Activated CD8-positive, alpha-beta memory T cell treated with anti-CD3 and anti-CD28 coated beads, Interleukin-2, amount 10 ng/mL, durations not matched to agents 7 days and 5 days (primary cell): ENCODE data around the gene GALT. TPM values are rescaled to one million over a fixed set of nuclear protein-coding genes. Genes with fewer than 3 reads are reported as not detected.

ENCODE experiments used
- ATAC-seq: fragments of 150-1000 bp; cut with Tn5 transposase; one replicate; pipeline ENCODE4 v1.10.0; 2021; ENCODE audit warnings: moderate library complexity
- CTCF ChIA-PET: fragments of 350-600 bp; sonication (Branson Sonifier 250); formaldehyde crosslinking; loops from one replicate; lab custom pipeline; 2021; ENCODE audit warnings: antibody characterized with exemption; lab: Charles Lee
- DNase-seq: peaks from one replicate; pipeline ENCODE4 v3.0.0-alpha.2; 2020
- H3K27ac Mint-ChIP-seq: one replicate; pipeline ENCODE4 v1.8.0; 2021; ENCODE audit warnings: mild to moderate bottlenecking, mixed read lengths
- H3K27me3 Mint-ChIP-seq: one replicate; pipeline ENCODE4 v1.8.0; 2021; ENCODE audit warnings: mixed read lengths
- H3K36me3 Mint-ChIP-seq: one replicate; pipeline ENCODE4 v1.8.0; 2021; ENCODE audit warnings: mild to moderate bottlenecking, mixed read lengths
- H3K4me1 Mint-ChIP-seq: one replicate; pipeline ENCODE4 v1.8.0; 2021; ENCODE audit warnings: mixed read lengths
- H3K4me3 Mint-ChIP-seq: one replicate; pipeline ENCODE4 v1.8.0; 2021; ENCODE audit warnings: mild to moderate bottlenecking, moderate library complexity, mixed read lengths
- H3K9me3 Mint-ChIP-seq: one replicate; pipeline ENCODE4 v1.8.0; 2022; ENCODE audit warnings: low read depth, mixed read lengths
- total RNA-seq, 2 experiments: library from RNA; stranded (reverse); gene quantifications; one replicate each; pipeline ENCODE4 v1.2.3, GENCODE V29; 2021

Gene GALT
- total RNA-seq, 2 experiments from 2014 or later, result 61.0 to 71.3 TPM

DNA sequence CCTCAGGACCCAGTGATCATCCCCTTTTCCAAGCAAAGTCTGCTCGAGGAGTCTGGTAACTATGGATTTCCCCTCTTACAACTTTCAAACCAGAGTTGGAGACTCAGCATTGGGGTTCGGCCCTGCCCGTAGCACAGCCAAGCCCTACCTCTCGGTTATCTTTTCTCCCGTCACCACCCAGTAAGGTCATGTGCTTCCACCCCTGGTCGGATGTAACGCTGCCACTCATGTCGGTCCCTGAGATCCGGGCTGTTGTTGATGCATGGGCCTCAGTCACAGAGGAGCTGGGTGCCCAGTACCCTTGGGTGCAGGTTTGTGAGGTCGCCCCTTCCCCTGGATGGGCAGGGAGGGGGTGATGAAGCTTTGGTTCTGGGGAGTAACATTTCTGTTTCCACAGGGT is 1.2 kb downstream of the GALT start:
- ATAC-seq, result no peak
- Mint-ChIP-seq H3K9me3 (no peaks in the 10 kb centered on the region), H3K4me3 (peak overlapping the region; percentile 92), H3K36me3 (peaks cover 17% of the 10 kb centered on the region), H3K27me3 (no peaks in the 10 kb centered on the region), H3K27ac (peak overlapping the region; percentile 87), H3K4me1 (peaks cover 28% of the 10 kb centered on the region)
- CTCF ChIA-PET, result interaction anchor here (0.7 to 10.7 kb wide), 6 partner anchors 12 to 56 kb away, joined by 3 to 124 read pairs (median 6); partner anchors contain the start of genes CCL27, RPP25L and SIGMAR1
- DNase-seq, result no peak

DNA sequence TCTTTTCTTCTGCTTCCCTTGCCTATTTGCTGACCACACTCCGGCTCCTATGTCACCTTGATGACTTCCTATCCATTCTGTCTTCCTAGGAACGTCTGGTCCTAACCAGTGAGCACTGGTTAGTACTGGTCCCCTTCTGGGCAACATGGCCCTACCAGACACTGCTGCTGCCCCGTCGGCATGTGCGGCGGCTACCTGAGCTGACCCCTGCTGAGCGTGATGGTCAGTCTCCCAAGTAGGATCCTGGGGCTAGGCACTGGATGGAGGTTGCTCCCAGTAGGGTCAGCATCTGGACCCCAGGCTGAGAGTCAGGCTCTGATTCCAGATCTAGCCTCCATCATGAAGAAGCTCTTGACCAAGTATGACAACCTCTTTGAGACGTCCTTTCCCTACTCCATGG is 2.2 kb downstream of the GALT start:
- Mint-ChIP-seq H3K36me3 (peaks cover 17% of the 10 kb centered on the region), H3K27ac (no peak overlapping the region), H3K27me3 (no peaks in the 10 kb centered on the region), H3K4me3 (peak overlapping the region; percentile 15), H3K4me1 (peaks cover 33% of the 10 kb centered on the region), H3K9me3 (no peaks in the 10 kb centered on the region)
- CTCF ChIA-PET, result interaction anchor here (1.3 to 10.7 kb wide), 3 partner anchors 12 to 48 kb away, joined by 3 to 124 read pairs (median 110); partner anchors contain the start of genes CCL27 and SIGMAR1
- ATAC-seq, result no peak
- DNase-seq, result no peak

DNA sequence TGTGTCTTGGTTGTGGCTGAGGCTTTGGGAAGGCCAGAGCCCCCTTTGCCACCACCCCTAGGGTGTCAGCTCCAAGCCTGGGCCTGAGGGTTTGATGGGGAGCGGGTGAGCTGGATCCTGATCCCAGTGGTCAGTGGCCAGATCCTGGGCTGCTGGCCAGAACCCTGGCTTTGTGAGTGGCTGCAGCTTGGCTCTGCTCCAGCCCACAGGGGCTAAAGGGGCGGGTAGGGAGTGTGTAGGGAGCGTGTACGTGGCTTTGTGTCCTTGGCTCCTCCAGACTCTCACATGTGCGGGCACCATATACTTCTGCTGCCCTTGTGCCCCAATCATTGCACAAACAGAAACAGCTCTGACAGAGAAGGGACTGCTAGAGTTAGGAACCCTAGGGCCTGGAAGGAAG is 4.3 kb downstream of the GALT start:
- CTCF ChIA-PET, result interaction anchor here (10.7 kb wide), 1 partner anchor 10 kb away, joined by 124 read pairs; the partner anchor contains the start of gene CCL27

DNA sequence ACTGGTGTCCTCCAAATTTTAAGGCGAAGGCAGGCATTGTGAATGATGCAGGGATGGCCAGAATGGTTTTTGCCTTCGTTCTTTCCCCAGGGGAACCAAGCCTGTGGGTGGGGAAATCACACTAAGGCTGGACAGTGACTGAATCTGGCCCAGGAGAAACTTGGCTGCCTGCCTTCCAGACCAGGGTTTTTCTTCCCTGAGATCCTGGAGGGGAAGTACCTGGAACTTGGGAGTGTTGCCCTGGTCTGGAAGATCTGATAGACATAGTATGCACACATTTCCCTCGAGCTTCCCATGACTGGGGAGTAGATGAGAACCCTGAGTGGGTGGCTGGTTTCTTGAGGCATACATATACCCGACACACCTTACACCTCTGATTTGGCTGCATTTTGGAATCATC is 4.8 kb downstream of the GALT start:
- no peaks in the 10 kb centered on the region for H3K27me3 Mint-ChIP-seq
- no peak overlapping the region for H3K4me3 Mint-ChIP-seq
- H3K9me3 Mint-ChIP-seq, result no peaks in the 10 kb centered on the region
- H3K36me3 Mint-ChIP-seq, result peaks cover 17% of the 10 kb centered on the region
- CTCF ChIA-PET, result interaction anchor here (0.6 to 10.7 kb wide), 2 partner anchors 9 to 476 kb away, joined by 3 to 124 read pairs; partner anchors contain the start of gene CCL27
- DNase-seq (no peak), ATAC-seq (no peak)
- H3K27ac Mint-ChIP-seq, result no peak overlapping the region
- H3K4me1 Mint-ChIP-seq, result peaks cover 26% of the 10 kb centered on the region

More for the DNA sequence above, 4.3 kb downstream of the GALT start:
- H3K27ac Mint-ChIP-seq, result no peak overlapping the region
- no peak overlapping the region for H3K4me3 Mint-ChIP-seq
- no peaks in the 10 kb centered on the region for H3K9me3 Mint-ChIP-seq
- H3K27me3 Mint-ChIP-seq, result no peaks in the 10 kb centered on the region
- peaks cover 31% of the 10 kb centered on the region for H3K4me1 Mint-ChIP-seq
- ATAC-seq (no peak), DNase-seq (no peak)
- H3K36me3 Mint-ChIP-seq, result peaks cover 17% of the 10 kb centered on the region

DNA sequence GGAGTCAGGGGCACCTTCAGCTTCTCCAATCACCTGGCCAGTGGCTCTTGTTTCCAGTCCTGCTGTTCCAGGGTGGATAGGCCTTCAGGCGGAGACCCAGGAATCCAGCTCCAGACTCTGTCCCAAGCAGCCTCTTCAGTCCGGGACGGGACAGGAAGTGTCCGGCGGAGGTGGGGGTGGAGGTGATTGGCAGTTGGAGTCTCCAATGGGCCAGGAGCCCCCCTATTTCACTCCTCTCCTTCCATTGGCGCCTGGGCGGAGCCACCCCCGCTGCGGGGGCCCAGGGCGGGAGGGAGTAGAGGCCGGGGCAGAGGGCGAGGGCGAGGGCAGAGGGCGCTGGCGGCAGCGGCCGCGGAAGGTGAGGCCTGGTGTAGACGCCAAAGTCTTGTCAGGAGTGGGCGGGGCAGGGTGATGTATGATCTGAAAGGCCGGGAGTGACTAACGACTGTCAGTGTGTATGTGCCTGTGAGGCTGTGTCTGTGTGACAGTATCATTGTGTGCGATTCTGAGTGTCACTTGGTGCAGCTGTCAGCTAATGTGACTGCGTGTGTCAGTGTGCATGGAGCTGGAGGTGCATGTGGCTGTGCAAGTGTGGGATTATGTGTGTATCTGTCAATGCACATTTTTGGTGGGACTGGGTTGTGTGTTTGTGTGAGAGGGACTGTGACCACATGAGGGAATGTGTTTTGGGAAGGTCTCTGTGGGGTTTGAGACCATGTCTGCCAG is 5.6 kb downstream of the GALT start, which contains the start of gene IL11RA:
Gene IL11RA, plus strand, starts transcription at position 310 of the 726 bp plus-strand sequence. CDS start 3,033 bp downstream, outside the sequence.
- Mint-ChIP-seq H3K36me3 (peaks cover 17% of the 10 kb centered on the region), H3K9me3 (no peaks in the 10 kb centered on the region), H3K27ac (no peak within 1 kb of the TSS), H3K27me3 (no peaks in the 10 kb centered on the region), H3K4me1 (peaks cover 25% of the 10 kb centered on the region), H3K4me3 (no peak within 1 kb of the TSS)
- CTCF ChIA-PET, result interaction anchor here (0.6 to 10.7 kb wide), 4 partner anchors 8 to 475 kb away, joined by 3 to 124 read pairs (median 3); partner anchors contain the start of gene CCL27
- peak; percentile 62 for DNase-seq
- ATAC-seq, result peak; percentile 35

DNA sequence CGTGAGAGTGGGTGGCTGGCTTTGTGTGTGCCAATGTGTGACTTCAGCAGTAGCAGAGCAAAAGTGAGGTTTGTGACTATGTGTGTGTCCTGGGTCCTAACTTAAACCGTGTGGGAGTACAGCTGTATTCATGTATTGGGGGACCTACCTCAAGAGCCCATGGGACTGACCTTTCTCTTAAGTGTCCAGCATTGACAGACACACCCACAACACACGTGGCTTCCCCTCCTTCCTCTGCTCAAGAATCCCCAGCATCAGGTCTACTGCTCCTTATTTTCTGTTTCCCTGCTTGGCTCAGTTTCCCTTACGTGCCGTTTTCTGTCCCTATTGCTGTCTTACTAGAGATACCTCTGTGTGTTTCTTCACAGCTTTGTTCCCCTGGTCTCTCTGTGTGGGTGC is 6.1 kb downstream of the GALT start:
- no peak overlapping the region for H3K4me3 Mint-ChIP-seq
- peaks cover 21% of the 10 kb centered on the region for H3K4me1 Mint-ChIP-seq
- ATAC-seq, result no peak
- DNase-seq, result no peak
- peaks cover 16% of the 10 kb centered on the region for H3K36me3 Mint-ChIP-seq
- H3K27ac Mint-ChIP-seq, result no peak overlapping the region
- H3K27me3 Mint-ChIP-seq, result no peaks in the 10 kb centered on the region
- H3K9me3 Mint-ChIP-seq, result no peaks in the 10 kb centered on the region
- CTCF ChIA-PET, result interaction anchor here (1.2 to 10.7 kb wide), 2 partner anchors 8 kb away, joined by 3 to 124 read pairs; partner anchors contain the start of gene CCL27

DNA sequence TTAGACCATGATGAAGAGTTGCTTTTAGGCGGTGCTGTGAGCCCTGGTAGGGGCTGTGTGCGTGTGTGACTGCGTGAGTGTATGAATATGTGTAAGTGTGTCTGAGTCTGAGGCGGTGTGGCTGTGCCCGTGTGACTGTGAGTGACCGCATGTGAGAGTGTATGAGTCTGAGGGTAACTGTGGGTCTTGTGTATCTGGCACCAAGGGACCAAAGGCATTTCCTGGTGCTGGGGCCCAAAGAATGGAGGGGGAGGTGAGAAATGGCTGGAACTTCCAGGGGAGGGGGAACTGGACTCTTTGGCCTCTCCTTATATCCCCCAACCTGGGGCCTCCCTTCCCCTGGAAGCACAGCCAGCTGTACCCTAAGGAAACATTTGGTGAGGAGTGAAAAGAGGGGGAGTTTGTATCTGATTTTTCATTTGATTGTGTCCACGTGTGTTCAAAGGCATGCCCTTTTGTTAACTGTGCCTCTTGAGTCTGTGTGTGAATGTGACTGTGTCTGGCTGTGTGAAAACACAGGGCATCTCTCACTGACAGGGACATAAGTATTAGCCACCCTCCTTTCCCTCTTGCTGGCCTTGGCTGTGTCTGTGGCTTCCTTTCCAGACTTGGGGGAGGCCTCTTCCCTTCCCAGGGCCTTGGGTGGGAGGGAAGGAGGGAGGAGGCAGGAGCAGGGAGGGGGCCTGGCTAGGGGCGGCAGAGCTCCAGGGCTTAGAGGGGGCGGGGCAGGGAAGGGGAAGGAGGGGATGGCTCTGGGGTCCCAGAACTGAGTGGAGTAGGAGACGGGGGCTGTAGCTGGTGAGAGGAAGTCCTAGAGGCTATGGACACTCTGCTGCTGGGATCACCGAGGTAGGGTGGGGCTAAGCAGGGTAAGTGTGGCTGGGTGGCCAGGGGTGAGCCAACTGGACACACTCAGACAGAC is 6.9 kb downstream of the GALT start:
- Mint-ChIP-seq H3K27ac (no peak overlapping the region), H3K9me3 (no peaks in the 10 kb centered on the region), H3K4me1 (peaks cover 13% of the 10 kb centered on the region), H3K4me3 (no peak overlapping the region), H3K27me3 (no peaks in the 10 kb centered on the region), H3K36me3 (peaks cover 11% of the 10 kb centered on the region)
- ATAC-seq, result no peak
- DNase-seq, result no peak
- CTCF ChIA-PET, result interaction anchor here (1.2 to 10.7 kb wide), 2 partner anchors 7 to 9 kb away, joined by 3 to 124 read pairs; partner anchors contain the start of gene CCL27

DNA sequence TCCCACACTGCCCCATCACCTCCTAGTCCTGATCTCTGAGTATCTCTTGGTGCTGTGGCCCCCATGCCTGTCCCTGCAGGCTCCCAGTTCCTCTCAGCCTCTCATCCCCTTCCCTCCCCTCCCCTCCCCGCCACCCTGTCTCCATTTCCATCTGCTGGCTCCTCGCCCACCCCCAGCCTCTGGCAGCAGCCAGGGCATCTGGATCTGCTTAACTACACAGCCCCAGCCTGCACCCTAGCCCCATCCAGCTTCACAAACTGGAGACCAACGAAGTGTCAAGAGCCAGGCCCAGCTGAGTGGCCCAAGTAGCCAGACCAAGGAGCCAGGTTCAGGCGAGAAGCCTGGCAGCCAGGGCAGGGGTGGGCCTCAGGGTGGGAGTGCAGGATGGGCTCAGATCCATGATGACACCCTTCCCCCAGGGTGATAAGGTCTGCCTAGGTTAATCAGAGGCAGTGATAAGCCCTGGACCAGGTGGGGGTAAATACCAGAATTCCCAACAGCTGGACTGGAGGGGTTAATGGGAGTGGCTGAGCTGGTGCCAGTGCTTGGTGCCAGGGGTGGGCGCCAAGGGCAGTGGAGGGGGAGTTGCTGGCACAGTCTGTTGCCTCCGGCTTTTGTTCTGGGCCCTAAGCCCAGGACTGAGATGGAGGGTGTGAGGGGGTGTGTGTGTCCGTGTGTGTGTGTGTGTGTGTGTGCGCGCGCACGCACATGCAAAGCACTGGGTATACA is 8.0 kb downstream of the GALT start:
- Mint-ChIP-seq H3K27ac (no peak overlapping the region), H3K36me3 (peaks cover 4% of the 10 kb centered on the region), H3K27me3 (no peaks in the 10 kb centered on the region), H3K9me3 (no peaks in the 10 kb centered on the region), H3K4me3 (no peak overlapping the region), H3K4me1 (peaks cover 10% of the 10 kb centered on the region)
- ATAC-seq (no peak), DNase-seq (no peak)
- CTCF ChIA-PET, result no interaction called here

DNA sequence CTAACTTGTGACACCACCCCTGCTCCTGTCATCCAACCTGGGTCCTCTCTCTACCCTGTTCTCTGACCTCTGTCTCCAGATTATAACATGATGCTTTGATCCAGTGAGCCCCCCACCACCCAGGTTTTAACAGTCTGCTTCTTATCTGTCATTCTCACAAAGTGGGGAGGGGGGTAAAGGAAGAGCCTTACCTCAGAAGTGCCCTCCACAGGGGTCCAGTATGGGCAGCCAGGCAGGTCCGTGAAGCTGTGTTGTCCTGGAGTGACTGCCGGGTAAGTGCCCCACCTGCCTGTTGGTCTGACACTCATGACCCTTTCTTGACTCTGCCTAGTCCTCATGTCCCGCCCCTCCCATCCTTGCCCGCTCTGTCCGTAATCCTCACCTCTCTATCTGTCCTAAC is 8.9 kb downstream of the GALT start:
- Mint-ChIP-seq H3K4me1 (peaks cover 10% of the 10 kb centered on the region), H3K27me3 (no peaks in the 10 kb centered on the region), H3K9me3 (no peaks in the 10 kb centered on the region), H3K4me3 (no peak overlapping the region), H3K27ac (no peak overlapping the region), H3K36me3 (no peaks in the 10 kb centered on the region)
- CTCF ChIA-PET, result interaction anchor here (10.8 kb wide), 1 partner anchor 7 kb away, joined by 124 read pairs; the partner anchor contains the start of genes GALT and IL11RA
- ATAC-seq, result no peak
- no peak for DNase-seq

DNA sequence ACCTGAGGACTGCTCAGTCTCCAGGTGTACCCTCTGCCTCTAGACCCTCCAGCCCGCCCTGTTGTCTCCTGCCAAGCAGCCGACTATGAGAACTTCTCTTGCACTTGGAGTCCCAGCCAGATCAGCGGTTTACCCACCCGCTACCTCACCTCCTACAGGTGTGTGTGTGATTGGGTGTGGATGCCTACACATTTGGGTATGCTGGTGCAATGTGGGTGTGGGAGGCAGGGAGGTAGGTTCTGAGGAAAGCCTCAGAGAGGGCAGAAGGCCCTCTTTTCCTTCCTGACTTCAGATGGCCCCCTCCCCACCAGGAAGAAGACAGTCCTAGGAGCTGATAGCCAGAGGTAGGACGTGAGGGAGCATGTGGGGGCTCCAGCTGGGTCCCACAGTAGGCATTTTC is 10.5 kb downstream of the GALT start:
- CTCF ChIA-PET, result interaction anchor here (1.1 to 10.8 kb wide), 3 partner anchors 8 to 23 kb away, joined by 3 to 124 read pairs (median 4); partner anchors contain the start of genes GALT and IL11RA
- Mint-ChIP-seq H3K27ac (no peak overlapping the region), H3K36me3 (no peaks in the 10 kb centered on the region)

DNA sequence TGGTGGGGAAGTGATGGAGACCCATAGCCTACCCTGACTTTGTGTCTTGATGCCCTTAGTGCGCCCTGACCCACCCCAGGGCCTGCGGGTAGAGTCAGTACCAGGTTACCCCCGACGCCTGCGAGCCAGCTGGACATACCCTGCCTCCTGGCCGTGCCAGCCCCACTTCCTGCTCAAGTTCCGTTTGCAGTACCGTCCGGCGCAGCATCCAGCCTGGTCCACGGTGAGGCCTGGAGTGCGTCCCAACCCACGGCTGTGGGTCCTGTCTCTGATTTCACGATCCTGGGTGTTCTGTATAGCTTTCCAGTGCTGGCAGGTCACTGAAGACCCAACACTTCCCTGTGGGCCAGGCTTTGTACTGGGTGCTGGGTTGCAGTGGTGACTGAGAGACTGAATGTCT is 12.0 kb downstream of the GALT start:
- peaks cover 10% of the 10 kb centered on the region for H3K4me1 Mint-ChIP-seq
- H3K27me3 Mint-ChIP-seq, result no peaks in the 10 kb centered on the region
- no peak overlapping the region for H3K4me3 Mint-ChIP-seq
- no peak for DNase-seq
- H3K9me3 Mint-ChIP-seq, result no peaks in the 10 kb centered on the region
- CTCF ChIA-PET, result interaction anchor here (10.8 kb wide), 1 partner anchor 10 kb away, joined by 124 read pairs; the partner anchor contains the start of genes GALT and IL11RA
- H3K27ac Mint-ChIP-seq, result no peak overlapping the region
- H3K36me3 Mint-ChIP-seq, result no peaks in the 10 kb centered on the region
- no peak for ATAC-seq

More for the DNA sequence above, 10.5 kb downstream of the GALT start:
- Mint-ChIP-seq H3K4me1 (peaks cover 10% of the 10 kb centered on the region), H3K4me3 (no peak overlapping the region), H3K27me3 (no peaks in the 10 kb centered on the region), H3K9me3 (no peaks in the 10 kb centered on the region)
- no peak for DNase-seq
- ATAC-seq, result no peak

DNA sequence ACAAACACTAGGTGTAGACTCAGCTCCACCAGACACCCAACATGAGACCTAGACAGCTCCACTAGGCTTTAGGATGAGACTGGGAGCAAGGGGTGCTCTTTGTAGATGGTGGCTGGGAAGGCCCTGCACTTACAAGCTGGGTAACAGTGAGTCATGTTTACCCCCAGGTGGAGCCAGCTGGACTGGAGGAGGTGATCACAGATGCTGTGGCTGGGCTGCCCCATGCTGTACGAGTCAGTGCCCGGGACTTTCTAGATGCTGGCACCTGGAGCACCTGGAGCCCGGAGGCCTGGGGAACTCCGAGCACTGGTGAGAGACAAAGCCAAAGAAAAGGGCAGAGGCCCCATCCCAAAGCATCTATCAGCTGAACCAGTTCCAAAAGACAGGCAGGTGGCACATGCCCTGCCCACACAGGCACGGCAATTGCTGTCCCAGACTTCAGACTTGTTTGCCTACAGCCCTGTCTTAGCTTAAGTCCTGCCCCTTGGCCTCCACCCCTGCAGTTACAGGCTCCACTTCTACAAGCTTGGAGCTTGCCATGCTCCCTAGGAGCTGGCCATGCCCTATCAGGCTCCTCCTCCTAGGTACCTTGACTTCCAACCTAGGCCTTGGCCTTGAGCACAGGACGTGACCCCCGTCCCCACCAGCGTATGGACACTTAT is 13.2 kb downstream of the GALT start:
- Mint-ChIP-seq H3K4me1 (peaks cover 23% of the 10 kb centered on the region), H3K4me3 (no peak overlapping the region), H3K27ac (no peak overlapping the region), H3K36me3 (no peaks in the 10 kb centered on the region), H3K27me3 (no peaks in the 10 kb centered on the region), H3K9me3 (no peaks in the 10 kb centered on the region)
- CTCF ChIA-PET, result interaction anchor here (10.8 kb wide), 1 partner anchor 11 kb away, joined by 124 read pairs; the partner anchor contains the start of genes GALT and IL11RA
- no peak for DNase-seq
- no peak for ATAC-seq
